ENCODE data around the gene DDAH1.

DNA sequence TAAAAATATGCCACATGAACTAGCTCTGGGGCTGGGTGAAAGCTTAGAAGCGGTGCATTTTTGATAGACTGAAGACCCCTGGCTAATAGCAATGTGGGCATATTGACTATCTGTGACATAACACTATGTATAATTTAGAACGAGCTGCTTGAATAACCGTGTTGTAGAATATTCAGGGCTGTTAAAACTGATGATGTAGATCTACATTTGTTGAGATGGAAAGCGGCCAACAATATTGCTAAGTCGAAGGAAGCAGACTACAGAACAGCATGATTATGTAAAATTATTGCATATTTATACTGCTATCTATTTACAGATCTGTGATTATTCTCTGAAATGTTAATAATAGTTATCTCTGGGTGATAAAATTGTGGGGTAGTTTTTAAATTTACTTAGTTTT is 147.4 kb downstream of the DDAH1 start:
- TF ChIP-seq, protein P1, sequence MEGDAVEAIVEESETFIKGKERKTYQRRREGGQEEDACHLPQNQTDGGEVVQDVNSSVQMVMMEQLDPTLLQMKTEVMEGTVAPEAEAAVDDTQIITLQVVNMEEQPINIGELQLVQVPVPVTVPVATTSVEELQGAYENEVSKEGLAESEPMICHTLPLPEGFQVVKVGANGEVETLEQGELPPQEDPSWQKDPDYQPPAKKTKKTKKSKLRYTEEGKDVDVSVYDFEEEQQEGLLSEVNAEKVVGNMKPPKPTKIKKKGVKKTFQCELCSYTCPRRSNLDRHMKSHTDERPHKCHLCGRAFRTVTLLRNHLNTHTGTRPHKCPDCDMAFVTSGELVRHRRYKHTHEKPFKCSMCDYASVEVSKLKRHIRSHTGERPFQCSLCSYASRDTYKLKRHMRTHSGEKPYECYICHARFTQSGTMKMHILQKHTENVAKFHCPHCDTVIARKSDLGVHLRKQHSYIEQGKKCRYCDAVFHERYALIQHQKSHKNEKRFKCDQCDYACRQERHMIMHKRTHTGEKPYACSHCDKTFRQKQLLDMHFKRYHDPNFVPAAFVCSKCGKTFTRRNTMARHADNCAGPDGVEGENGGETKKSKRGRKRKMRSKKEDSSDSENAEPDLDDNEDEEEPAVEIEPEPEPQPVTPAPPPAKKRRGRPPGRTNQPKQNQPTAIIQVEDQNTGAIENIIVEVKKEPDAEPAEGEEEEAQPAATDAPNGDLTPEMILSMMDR (IDR thresholded peaks at IDR 0.05), result no peak
- TF ChIP-seq POLR2A (IDR thresholded peaks at IDR 0.05), result no peak
